GM12878 (cell line): ENCODE results near the gene SOWAHB. TPM values are rescaled to one million over a fixed set of nuclear protein-coding genes. Genes with fewer than 3 reads are reported as not detected.

Experiments used
- EGR1 ChIP-seq, 2 experiments: IDR thresholded peaks; 1 replicate in 1 of 2; 2 replicates in 1 of 2; pipeline ENCODE4 v1.6.1; 2011 to 2012; ENCODE audit warnings: low read depth in 2 of 2, low read length in 2 of 2, borderline replicate concordance in 1 of 2, mild to moderate bottlenecking in 1 of 2, moderate library complexity in 1 of 2
- FOS ChIP-seq: IDR thresholded peaks from 3 replicates; pipeline ENCODE4 v1.6.1; 2011; ENCODE audit warnings: borderline replicate concordance; ENCODE audit not compliant: insufficient read length; ENCODE audit errors: extremely low read depth
- FOXK2 ChIP-seq: fragments of 450-650 bp; IDR thresholded peaks from 2 replicates; pipeline ENCODE4 v1.6.1; 2017; ENCODE audit warnings: mild to moderate bottlenecking, moderate library complexity
- NFYA ChIP-seq: IDR thresholded peaks from 2 replicates; pipeline ENCODE4 v1.6.1; 2011; ENCODE audit warnings: low read depth, mild to moderate bottlenecking, low read length, improper control_type of control experiment, borderline replicate concordance
- RELA ChIP-seq: fragments of 450-650 bp; IDR thresholded peaks from 2 replicates; pipeline ENCODE4 v1.8.0; 2014; ENCODE audit warnings: borderline replicate concordance; ENCODE audit not compliant: partially characterized antibody
- SIN3A ChIP-seq: IDR thresholded peaks from 2 replicates; pipeline ENCODE4 v1.6.1; 2012; ENCODE audit warnings: low read depth, low read length, improper control_type of control experiment
- SMC3 ChIP-seq: IDR thresholded peaks from 2 replicates; pipeline ENCODE4 v1.6.1; 2011; ENCODE audit warnings: low read length, improper control_type of control experiment, borderline replicate concordance
- TCF3 ChIP-seq: IDR thresholded peaks from 2 replicates; pipeline ENCODE4 v1.6.1; 2012; ENCODE audit warnings: low read depth, mild to moderate bottlenecking, low read length, borderline replicate concordance; ENCODE audit not compliant: insufficient read depth
- TCF7 ChIP-seq: IDR thresholded peaks from 2 replicates; pipeline ENCODE4 v1.6.1; 2014; ENCODE audit warnings: antibody characterized with exemption, borderline replicate concordance
- ZBED1 ChIP-seq: IDR thresholded peaks from 2 replicates; pipeline ENCODE4 v1.6.1; 2016; ENCODE audit warnings: borderline replicate concordance
- ZNF622 ChIP-seq: fragments of 450-650 bp; IDR thresholded peaks from 2 replicates; pipeline ENCODE4 v1.6.1; 2017; ENCODE audit warnings: mild to moderate bottlenecking, inconsistent platforms
- polyA plus RNA-seq, 11 experiments: library from polyadenylated mRNA; depleted of rRNA in 4 of 11; unstranded in 6 of 11; stranded (reverse) in 5 of 11; fragments of >200 nt; fragmentation: Nextera tagmentation in 4 of 11; fragmentation: Illumina TruSeq in 1 of 11; extraction: Ambion mirVana in 4 of 11; extraction: Trizol in 1 of 11; gene quantifications; 1 replicate in 1 of 11; 2 replicates in 10 of 11; pipeline versions ENCODE4 v1.2.1 to v1.2.3, GENCODE V29; 2011 to 2016; ENCODE audit warnings: inconsistent platforms in 2 of 11, missing spikeins in 2 of 11, low read depth in 1 of 11
- total RNA-seq, 4 experiments: library from RNA; depleted of rRNA in 3 of 4; stranded (reverse); fragments of >200 nt in 3 of 4; fragmentation: Illumina TruSeq in 1 of 4; extraction: Trizol in 1 of 4; gene quantifications; 2 replicates each; pipeline versions ENCODE4 v1.2.1 to v1.2.3, GENCODE V29; 2013 to 2021
- TF ChIP-seq, protein P1 (sequence below): fragments of 450-650 bp; IDR thresholded peaks from 2 replicates; pipeline ENCODE4 v1.6.1; 2017; ENCODE audit warnings: antibody characterized with exemption, mild to moderate bottlenecking, moderate library complexity
- TF ChIP-seq, protein P2 (sequence below): IDR thresholded peaks from 2 replicates; pipeline ENCODE4 v1.6.1; 2012; ENCODE audit warnings: low read depth, low read length, improper control_type of control experiment
- TF ChIP-seq, protein P3 (sequence below): fragments of 450-650 bp; IDR thresholded peaks from 2 replicates; pipeline ENCODE4 v1.6.1; 2017; ENCODE audit warnings: mild to moderate bottlenecking, moderate library complexity
- TF ChIP-seq, protein P4 (sequence below): fragments of 450-650 bp; IDR thresholded peaks from 2 replicates; pipeline ENCODE4 v1.6.1; 2017; ENCODE audit warnings: mild to moderate bottlenecking

SOWAHB gene
- total and polyA plus RNA-seq, 10 of the 15 experiments (the other 5 are each of a cell fraction or from before 2014, with no cell fraction given): 0.01 to 0.13 (median 0.05) TPM; not detected in 4

DNA sequence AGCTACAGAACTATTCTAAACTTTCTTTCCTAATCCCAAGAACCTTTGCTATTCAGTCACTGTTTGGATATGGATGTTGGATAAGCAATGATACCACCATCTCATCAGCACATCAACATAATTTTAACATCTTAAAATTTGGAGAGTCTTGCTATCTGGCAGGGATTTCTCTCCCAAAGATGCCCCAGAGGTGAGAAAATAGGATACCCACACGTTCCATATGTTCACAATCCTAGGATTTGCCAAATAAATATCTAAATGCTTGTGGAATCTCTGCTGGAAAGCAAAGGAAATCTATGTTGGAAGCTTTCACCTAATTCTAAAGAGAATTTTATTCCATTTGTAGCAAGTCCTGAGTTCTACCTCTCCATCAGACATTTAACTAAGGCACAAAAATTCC, 24.4 kb downstream of the SOWAHB start (continued):
- TF ChIP-seq, protein P1, sequence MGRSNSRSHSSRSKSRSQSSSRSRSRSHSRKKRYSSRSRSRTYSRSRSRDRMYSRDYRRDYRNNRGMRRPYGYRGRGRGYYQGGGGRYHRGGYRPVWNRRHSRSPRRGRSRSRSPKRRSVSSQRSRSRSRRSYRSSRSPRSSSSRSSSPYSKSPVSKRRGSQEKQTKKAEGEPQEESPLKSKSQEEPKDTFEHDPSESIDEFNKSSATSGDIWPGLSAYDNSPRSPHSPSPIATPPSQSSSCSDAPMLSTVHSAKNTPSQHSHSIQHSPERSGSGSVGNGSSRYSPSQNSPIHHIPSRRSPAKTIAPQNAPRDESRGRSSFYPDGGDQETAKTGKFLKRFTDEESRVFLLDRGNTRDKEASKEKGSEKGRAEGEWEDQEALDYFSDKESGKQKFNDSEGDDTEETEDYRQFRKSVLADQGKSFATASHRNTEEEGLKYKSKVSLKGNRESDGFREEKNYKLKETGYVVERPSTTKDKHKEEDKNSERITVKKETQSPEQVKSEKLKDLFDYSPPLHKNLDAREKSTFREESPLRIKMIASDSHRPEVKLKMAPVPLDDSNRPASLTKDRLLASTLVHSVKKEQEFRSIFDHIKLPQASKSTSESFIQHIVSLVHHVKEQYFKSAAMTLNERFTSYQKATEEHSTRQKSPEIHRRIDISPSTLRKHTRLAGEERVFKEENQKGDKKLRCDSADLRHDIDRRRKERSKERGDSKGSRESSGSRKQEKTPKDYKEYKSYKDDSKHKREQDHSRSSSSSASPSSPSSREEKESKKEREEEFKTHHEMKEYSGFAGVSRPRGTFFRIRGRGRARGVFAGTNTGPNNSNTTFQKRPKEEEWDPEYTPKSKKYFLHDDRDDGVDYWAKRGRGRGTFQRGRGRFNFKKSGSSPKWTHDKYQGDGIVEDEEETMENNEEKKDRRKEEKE: no peak
- TF ChIP-seq FOXK2 (no peak), RELA (no peak), NFYA (no peak), ZBED1 (no peak), SIN3A (no peak), ZNF622 (no peak), TCF3 (no peak), EGR1 (IDR thresholded peaks at IDR 0.05; ENCODE audit: borderline replicate concordance in 1 of 2, low read depth in 2 of 2, low read length in 2 of 2) (no peak), SMC3 (no peak), FOS (no peak), TCF7 (no peak)
- TF ChIP-seq, protein P2, sequence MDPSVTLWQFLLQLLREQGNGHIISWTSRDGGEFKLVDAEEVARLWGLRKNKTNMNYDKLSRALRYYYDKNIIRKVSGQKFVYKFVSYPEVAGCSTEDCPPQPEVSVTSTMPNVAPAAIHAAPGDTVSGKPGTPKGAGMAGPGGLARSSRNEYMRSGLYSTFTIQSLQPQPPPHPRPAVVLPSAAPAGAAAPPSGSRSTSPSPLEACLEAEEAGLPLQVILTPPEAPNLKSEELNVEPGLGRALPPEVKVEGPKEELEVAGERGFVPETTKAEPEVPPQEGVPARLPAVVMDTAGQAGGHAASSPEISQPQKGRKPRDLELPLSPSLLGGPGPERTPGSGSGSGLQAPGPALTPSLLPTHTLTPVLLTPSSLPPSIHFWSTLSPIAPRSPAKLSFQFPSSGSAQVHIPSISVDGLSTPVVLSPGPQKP: no peak
- TF ChIP-seq, protein P3, sequence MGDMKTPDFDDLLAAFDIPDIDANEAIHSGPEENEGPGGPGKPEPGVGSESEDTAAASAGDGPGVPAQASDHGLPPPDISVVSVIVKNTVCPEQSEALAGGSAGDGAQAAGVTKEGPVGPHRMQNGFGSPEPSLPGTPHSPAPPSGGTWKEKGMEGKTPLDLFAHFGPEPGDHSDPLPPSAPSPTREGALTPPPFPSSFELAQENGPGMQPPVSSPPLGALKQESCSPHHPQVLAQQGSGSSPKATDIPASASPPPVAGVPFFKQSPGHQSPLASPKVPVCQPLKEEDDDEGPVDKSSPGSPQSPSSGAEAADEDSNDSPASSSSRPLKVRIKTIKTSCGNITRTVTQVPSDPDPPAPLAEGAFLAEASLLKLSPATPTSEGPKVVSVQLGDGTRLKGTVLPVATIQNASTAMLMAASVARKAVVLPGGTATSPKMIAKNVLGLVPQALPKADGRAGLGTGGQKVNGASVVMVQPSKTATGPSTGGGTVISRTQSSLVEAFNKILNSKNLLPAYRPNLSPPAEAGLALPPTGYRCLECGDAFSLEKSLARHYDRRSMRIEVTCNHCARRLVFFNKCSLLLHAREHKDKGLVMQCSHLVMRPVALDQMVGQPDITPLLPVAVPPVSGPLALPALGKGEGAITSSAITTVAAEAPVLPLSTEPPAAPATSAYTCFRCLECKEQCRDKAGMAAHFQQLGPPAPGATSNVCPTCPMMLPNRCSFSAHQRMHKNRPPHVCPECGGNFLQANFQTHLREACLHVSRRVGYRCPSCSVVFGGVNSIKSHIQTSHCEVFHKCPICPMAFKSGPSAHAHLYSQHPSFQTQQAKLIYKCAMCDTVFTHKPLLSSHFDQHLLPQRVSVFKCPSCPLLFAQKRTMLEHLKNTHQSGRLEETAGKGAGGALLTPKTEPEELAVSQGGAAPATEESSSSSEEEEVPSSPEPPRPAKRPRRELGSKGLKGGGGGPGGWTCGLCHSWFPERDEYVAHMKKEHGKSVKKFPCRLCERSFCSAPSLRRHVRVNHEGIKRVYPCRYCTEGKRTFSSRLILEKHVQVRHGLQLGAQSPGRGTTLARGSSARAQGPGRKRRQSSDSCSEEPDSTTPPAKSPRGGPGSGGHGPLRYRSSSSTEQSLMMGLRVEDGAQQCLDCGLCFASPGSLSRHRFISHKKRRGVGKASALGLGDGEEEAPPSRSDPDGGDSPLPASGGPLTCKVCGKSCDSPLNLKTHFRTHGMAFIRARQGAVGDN: no peak
- TF ChIP-seq, protein P4, sequence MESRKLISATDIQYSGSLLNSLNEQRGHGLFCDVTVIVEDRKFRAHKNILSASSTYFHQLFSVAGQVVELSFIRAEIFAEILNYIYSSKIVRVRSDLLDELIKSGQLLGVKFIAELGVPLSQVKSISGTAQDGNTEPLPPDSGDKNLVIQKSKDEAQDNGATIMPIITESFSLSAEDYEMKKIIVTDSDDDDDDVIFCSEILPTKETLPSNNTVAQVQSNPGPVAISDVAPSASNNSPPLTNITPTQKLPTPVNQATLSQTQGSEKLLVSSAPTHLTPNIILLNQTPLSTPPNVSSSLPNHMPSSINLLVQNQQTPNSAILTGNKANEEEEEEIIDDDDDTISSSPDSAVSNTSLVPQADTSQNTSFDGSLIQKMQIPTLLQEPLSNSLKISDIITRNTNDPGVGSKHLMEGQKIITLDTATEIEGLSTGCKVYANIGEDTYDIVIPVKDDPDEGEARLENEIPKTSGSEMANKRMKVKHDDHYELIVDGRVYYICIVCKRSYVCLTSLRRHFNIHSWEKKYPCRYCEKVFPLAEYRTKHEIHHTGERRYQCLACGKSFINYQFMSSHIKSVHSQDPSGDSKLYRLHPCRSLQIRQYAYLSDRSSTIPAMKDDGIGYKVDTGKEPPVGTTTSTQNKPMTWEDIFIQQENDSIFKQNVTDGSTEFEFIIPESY: no peak
- TF ChIP-seq, all 136 proteins: peak for 0
